NCI-H2171 (cell line): ENCODE results near the gene EEPD1.

Experiments used
- DNase-seq: peaks from one replicate; lab custom pipeline; 2025; lab: John Stamatoyannopoulos, UW

The EEPD1 gene

GRCh38 chr7:36260481-36260880, 107.4 kb downstream of the EEPD1 start:
- DNase-seq, result no peak

GRCh38 chr7:36261019-36261754, 108.1 kb downstream of the EEPD1 start:
- no peak for DNase-seq

GRCh38 chr7:36262309-36263094, 109.4 kb downstream of the EEPD1 start:
- DNase-seq, result no peak

- no peak for DNase-seq
Observed at GRCh38 chr7:36263095-36263484, 110.0 kb downstream of the EEPD1 start.

GRCh38 chr7:36264123-36264801, 111.2 kb downstream of the EEPD1 start:
- no peak for DNase-seq

- DNase-seq, result no peak
Observed at GRCh38 chr7:36264913-36265516, 112.0 kb downstream of the EEPD1 start.

- no peak for DNase-seq
Observed at GRCh38 chr7:36265680-36266079, 112.6 kb downstream of the EEPD1 start.

- DNase-seq, result no peak
Observed at GRCh38 chr7:36266190-36266589, 113.1 kb downstream of the EEPD1 start.

- DNase-seq, result no peak
Observed at GRCh38 chr7:36266683-36267082, 113.6 kb downstream of the EEPD1 start.

- DNase-seq, result no peak
Observed at GRCh38 chr7:36272211-36272566, 119.1 kb downstream of the EEPD1 start.

- DNase-seq, result no peak
Observed at GRCh38 chr7:36272567-36273269, 119.7 kb downstream of the EEPD1 start.

- DNase-seq, result no peak
Observed at GRCh38 chr7:36273836-36274235, 120.8 kb downstream of the EEPD1 start.

- no peak for DNase-seq
Observed at GRCh38 chr7:36275735-36276284, 122.8 kb downstream of the EEPD1 start.

GRCh38 chr7:36276428-36277248, 123.6 kb downstream of the EEPD1 start:
- no peak for DNase-seq

- no peak for DNase-seq
Observed at GRCh38 chr7:36277249-36277542, 124.1 kb downstream of the EEPD1 start.

- DNase-seq, result peak; percentile 93
Observed at GRCh38 chr7:36278069-36278619, 125.1 kb downstream of the EEPD1 start.

- DNase-seq, result peak; percentile 93
Observed at GRCh38 chr7:36278620-36279172, 125.6 kb downstream of the EEPD1 start.

- no peak for DNase-seq
Observed at GRCh38 chr7:36279200-36279925, 126.3 kb downstream of the EEPD1 start.

- DNase-seq, result no peak
Observed at GRCh38 chr7:36279926-36280315, 126.9 kb downstream of the EEPD1 start.
